ENCODE results near the gene SEMA4D. TPM values are rescaled to one million over a fixed set of nuclear protein-coding genes. Genes with fewer than 3 reads are reported as not detected.

The SEMA4D gene
- polyA plus RNA-seq, 1 donor from 2014 or later, result 34.0 TPM

DNA sequence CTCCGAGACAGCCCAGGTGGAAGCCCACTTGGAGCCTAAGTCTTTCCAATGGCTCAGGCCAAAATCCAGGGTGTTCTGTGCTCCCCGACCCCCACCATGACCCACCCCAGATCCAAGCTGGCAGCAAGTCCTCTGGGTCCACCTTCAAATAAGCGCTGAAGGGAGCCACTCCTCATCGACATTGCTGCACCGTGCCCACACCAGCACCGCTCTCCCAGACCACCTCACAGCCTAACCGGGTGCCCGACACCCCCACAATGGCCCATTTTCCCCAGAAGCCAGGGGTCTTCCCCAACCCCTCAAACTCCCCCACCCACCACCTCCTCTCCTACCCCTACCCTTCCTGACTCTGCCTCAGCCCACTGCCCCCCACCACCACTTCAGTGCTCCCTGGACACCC lies 50.5 kb downstream of the SEMA4D start:
- H3K9ac ChIP-seq (ENCODE audit: low read length), result no peak overlapping the region
- H3F3A ChIP-seq (ENCODE audit: insufficient read depth, low read length, poor library complexity, severe bottlenecking), result no peaks in the 10 kb centered on the region
- H3K27ac ChIP-seq (ENCODE audit: low read length), result no peak overlapping the region
- peaks cover 18% of the 10 kb centered on the region for H3K79me2 ChIP-seq (replicated peaks; ENCODE audit: insufficient read depth, low read length)
- H3K27me3 ChIP-seq (ENCODE audit: insufficient read depth, low read depth, low read length), result no peaks in the 10 kb centered on the region
- no peaks in the 10 kb centered on the region for H3K36me3 ChIP-seq (ENCODE audit: insufficient read depth, low read length)
- no peaks in the 10 kb centered on the region for H3K9me2 ChIP-seq (ENCODE audit: insufficient read depth, low read length)
- no peaks in the 10 kb centered on the region for H4K20me1 ChIP-seq (ENCODE audit: insufficient read depth)
- H3K4me3 ChIP-seq (ENCODE audit: low read length), result no peak overlapping the region
- H3K4me2 ChIP-seq (ENCODE audit: low read length), result no peak overlapping the region
- TF ChIP-seq MXI1 (conservative IDR thresholded peaks at IDR 0.05; ENCODE audit: poor library complexity, severe bottlenecking) (no peak), EZH2 (IDR thresholded peaks at IDR 0.05; ENCODE audit: borderline replicate concordance, insufficient read depth, low read length, poor library complexity, severe bottlenecking) (no peak), RAD21 (conservative IDR thresholded peaks at IDR 0.05) (no peak), EP300 (conservative IDR thresholded peaks at IDR 0.05; ENCODE audit: poor library complexity, severe bottlenecking) (no peak), SMC3 (conservative IDR thresholded peaks at IDR 0.05; ENCODE audit: poor library complexity) (no peak), POLR2AphosphoS5 (IDR thresholded peaks at IDR 0.05) (no peak), TAF1 (IDR thresholded peaks at IDR 0.05; ENCODE audit: low read depth) (no peak)
- TF ChIP-seq, protein P1, sequence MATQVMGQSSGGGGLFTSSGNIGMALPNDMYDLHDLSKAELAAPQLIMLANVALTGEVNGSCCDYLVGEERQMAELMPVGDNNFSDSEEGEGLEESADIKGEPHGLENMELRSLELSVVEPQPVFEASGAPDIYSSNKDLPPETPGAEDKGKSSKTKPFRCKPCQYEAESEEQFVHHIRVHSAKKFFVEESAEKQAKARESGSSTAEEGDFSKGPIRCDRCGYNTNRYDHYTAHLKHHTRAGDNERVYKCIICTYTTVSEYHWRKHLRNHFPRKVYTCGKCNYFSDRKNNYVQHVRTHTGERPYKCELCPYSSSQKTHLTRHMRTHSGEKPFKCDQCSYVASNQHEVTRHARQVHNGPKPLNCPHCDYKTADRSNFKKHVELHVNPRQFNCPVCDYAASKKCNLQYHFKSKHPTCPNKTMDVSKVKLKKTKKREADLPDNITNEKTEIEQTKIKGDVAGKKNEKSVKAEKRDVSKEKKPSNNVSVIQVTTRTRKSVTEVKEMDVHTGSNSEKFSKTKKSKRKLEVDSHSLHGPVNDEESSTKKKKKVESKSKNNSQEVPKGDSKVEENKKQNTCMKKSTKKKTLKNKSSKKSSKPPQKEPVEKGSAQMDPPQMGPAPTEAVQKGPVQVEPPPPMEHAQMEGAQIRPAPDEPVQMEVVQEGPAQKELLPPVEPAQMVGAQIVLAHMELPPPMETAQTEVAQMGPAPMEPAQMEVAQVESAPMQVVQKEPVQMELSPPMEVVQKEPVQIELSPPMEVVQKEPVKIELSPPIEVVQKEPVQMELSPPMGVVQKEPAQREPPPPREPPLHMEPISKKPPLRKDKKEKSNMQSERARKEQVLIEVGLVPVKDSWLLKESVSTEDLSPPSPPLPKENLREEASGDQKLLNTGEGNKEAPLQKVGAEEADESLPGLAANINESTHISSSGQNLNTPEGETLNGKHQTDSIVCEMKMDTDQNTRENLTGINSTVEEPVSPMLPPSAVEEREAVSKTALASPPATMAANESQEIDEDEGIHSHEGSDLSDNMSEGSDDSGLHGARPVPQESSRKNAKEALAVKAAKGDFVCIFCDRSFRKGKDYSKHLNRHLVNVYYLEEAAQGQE (IDR thresholded peaks at IDR 0.05; ENCODE audit: borderline replicate concordance), result no peak
- TF ChIP-seq, protein P2, sequence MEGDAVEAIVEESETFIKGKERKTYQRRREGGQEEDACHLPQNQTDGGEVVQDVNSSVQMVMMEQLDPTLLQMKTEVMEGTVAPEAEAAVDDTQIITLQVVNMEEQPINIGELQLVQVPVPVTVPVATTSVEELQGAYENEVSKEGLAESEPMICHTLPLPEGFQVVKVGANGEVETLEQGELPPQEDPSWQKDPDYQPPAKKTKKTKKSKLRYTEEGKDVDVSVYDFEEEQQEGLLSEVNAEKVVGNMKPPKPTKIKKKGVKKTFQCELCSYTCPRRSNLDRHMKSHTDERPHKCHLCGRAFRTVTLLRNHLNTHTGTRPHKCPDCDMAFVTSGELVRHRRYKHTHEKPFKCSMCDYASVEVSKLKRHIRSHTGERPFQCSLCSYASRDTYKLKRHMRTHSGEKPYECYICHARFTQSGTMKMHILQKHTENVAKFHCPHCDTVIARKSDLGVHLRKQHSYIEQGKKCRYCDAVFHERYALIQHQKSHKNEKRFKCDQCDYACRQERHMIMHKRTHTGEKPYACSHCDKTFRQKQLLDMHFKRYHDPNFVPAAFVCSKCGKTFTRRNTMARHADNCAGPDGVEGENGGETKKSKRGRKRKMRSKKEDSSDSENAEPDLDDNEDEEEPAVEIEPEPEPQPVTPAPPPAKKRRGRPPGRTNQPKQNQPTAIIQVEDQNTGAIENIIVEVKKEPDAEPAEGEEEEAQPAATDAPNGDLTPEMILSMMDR (IDR thresholded peaks at IDR 0.05; ENCODE audit: poor library complexity, severe bottlenecking), result no peak
- H2AFZ ChIP-seq (ENCODE audit: low read depth, low read length), result no peak overlapping the region
- H3K9me3 ChIP-seq (ENCODE audit: low read length), result no peaks in the 10 kb centered on the region

DNA sequence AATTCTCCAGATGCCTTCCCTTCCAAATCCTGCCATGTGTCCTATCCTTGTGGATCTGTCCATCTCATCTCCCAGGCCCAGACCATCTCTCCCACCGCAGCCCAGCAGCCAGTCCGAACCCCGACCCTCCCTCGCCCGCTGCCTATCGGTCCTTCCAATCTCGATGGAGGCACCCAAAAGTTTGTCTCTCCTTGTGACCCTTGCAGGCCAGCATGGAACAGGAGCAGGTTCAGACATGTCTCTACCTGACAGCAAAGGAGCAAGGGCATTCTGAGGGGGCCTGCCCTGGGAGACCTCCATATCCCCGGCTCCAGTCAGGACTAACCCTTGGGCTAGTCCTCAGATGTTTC lies 51.0 kb downstream of the SEMA4D start:
- peaks cover 23% of the 10 kb centered on the region for H3K79me2 ChIP-seq (replicated peaks; ENCODE audit: insufficient read depth, low read length)
- no peak overlapping the region for H3K4me3 ChIP-seq (ENCODE audit: low read length)
- no peaks in the 10 kb centered on the region for H3F3A ChIP-seq (ENCODE audit: insufficient read depth, low read length, poor library complexity, severe bottlenecking)
- no peak overlapping the region for H3K4me2 ChIP-seq (ENCODE audit: low read length)
- H3K27me3 ChIP-seq (ENCODE audit: insufficient read depth, low read depth, low read length), result no peaks in the 10 kb centered on the region
- H3K9me3 ChIP-seq (ENCODE audit: low read length), result no peaks in the 10 kb centered on the region
- H2AFZ ChIP-seq (ENCODE audit: low read depth, low read length), result no peak overlapping the region
- no peak overlapping the region for H3K27ac ChIP-seq (ENCODE audit: low read length)
- H3K9ac ChIP-seq (ENCODE audit: low read length), result no peak overlapping the region
- no peaks in the 10 kb centered on the region for H3K36me3 ChIP-seq (ENCODE audit: insufficient read depth, low read length)
- H4K20me1 ChIP-seq (ENCODE audit: insufficient read depth), result no peaks in the 10 kb centered on the region
- TF ChIP-seq, protein P1 (IDR thresholded peaks at IDR 0.05; ENCODE audit: borderline replicate concordance), result no peak
- TF ChIP-seq RAD21 (conservative IDR thresholded peaks at IDR 0.05), result no peak
- TF ChIP-seq TAF1 (IDR thresholded peaks at IDR 0.05; ENCODE audit: low read depth), result no peak
- no peak for TF ChIP-seq MXI1 (conservative IDR thresholded peaks at IDR 0.05; ENCODE audit: poor library complexity, severe bottlenecking)
- TF ChIP-seq, protein P2 (IDR thresholded peaks at IDR 0.05; ENCODE audit: poor library complexity, severe bottlenecking), result no peak
- no peak for TF ChIP-seq POLR2AphosphoS5 (IDR thresholded peaks at IDR 0.05)
- no peaks in the 10 kb centered on the region for H3K9me2 ChIP-seq (ENCODE audit: insufficient read depth, low read length)
